Thyroid gland (tissue), 4 donors: Measurements from ENCODE around the gene ORM2.

Source experiments
- POLR2A ChIP-seq, 2 donors: fragments of 450-650 bp; IDR thresholded peaks; one replicate each; pipeline ENCODE4 v1.6.1; 2017; ENCODE audit warnings: antibody characterized with exemption in 2 of 2, mild to moderate bottlenecking in 2 of 2, moderate library complexity in 1 of 2
- TF ChIP-seq, protein P1 (sequence below), 6 experiments: fragments of 200-600 bp in 3 of 6; fragments of 450-650 bp in 3 of 6; sonication (generic) in 3 of 6; IDR thresholded peaks; one replicate each; pipeline ENCODE4 v1.5.1; 2016 to 2019; ENCODE audit warnings: antibody characterized with exemption in 6 of 6, mild to moderate bottlenecking in 2 of 6, inconsistent platforms in 1 of 6, moderate library complexity in 1 of 6

DNA sequence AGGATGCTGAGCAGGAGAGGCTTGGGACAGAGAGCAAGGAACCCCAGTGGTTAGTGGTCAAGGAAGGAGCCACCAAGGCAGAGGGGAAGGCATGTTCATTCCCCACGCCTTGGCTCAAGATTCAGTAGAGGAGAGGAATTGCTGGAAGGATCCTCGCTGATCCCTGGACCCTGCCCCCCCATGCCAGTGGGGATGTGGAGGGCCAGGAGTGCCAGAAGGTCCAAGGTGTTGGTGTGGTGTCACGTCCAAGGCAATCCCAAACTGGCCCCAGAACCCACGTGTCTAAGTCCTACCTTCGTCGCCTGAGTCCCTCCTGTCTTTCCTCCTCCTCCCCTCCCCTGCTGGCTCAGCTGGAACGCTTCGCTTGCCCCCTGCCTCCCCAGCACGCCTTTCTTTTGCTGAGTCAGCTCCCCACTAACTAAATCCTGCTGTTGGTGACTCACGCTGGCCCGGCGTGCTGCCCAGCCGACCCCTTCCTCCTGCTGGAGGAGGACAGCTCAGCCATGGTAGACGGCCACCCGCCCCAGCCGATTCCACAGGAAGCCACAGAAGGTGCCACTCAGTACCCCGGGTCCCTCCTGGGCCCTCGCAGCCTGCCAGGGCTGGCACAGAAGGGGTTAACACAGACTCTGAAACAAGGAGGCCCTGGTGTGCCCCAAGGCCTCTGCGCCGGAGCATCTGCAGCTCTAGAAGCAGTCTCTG is 44.4 kb upstream of the ORM2 start:
- TF ChIP-seq POLR2A (IDR thresholded peaks at IDR 0.05), result no peak
- TF ChIP-seq, protein P1, sequence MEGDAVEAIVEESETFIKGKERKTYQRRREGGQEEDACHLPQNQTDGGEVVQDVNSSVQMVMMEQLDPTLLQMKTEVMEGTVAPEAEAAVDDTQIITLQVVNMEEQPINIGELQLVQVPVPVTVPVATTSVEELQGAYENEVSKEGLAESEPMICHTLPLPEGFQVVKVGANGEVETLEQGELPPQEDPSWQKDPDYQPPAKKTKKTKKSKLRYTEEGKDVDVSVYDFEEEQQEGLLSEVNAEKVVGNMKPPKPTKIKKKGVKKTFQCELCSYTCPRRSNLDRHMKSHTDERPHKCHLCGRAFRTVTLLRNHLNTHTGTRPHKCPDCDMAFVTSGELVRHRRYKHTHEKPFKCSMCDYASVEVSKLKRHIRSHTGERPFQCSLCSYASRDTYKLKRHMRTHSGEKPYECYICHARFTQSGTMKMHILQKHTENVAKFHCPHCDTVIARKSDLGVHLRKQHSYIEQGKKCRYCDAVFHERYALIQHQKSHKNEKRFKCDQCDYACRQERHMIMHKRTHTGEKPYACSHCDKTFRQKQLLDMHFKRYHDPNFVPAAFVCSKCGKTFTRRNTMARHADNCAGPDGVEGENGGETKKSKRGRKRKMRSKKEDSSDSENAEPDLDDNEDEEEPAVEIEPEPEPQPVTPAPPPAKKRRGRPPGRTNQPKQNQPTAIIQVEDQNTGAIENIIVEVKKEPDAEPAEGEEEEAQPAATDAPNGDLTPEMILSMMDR (IDR thresholded peaks at IDR 0.05), result no peak
